Neural crest cell (in vitro differentiated cells): ENCODE results near the gene GRAP2. TPM values are rescaled to one million over a fixed set of nuclear protein-coding genes. Genes with fewer than 3 reads are reported as not detected.

Experiments
- DNase-seq: peaks from one replicate; pipeline ENCODE4 v3.0.0; 2021; ENCODE audit warnings: low read depth, mixed read lengths, low spot score
- H3K27ac Mint-ChIP-seq: one replicate; pipeline ENCODE4 v1.8.0; 2021; ENCODE audit warnings: mild to moderate bottlenecking, mixed read lengths; ENCODE audit not compliant: unreplicated experiment
- H3K27me3 Mint-ChIP-seq: 2 replicates; pipeline ENCODE4 v1.8.0; 2021; ENCODE audit warnings: low read depth, mild to moderate bottlenecking, mixed read lengths
- H3K36me3 Mint-ChIP-seq: 2 replicates; pipeline ENCODE4 v1.8.0; 2021; ENCODE audit warnings: low read depth, mild to moderate bottlenecking, mixed read lengths
- H3K4me1 Mint-ChIP-seq: 2 replicates; pipeline ENCODE4 v1.8.0; 2021; ENCODE audit warnings: mixed read lengths
- H3K4me3 Mint-ChIP-seq: one replicate; pipeline ENCODE4 v1.8.0; 2021; ENCODE audit warnings: mild to moderate bottlenecking, mixed read lengths
- H3K9me3 Mint-ChIP-seq: 2 replicates; pipeline ENCODE4 v1.8.0; 2021; ENCODE audit warnings: mixed read lengths
- total RNA-seq: library from RNA; stranded (reverse); gene quantifications from 2 replicates; pipeline ENCODE4 v1.2.1, GENCODE V29; 2021
- TF ChIP-seq, protein P1 (sequence below): fragments of 200-600 bp; sonication (generic); conservative IDR thresholded peaks from 2 replicates; pipeline ENCODE4 v1.5.0; 2021; ENCODE audit warnings: antibody characterized with exemption, mild to moderate bottlenecking

The GRAP2 gene
- total RNA-seq, 1 donor from 2014 or later, result 0.12 TPM

DNA sequence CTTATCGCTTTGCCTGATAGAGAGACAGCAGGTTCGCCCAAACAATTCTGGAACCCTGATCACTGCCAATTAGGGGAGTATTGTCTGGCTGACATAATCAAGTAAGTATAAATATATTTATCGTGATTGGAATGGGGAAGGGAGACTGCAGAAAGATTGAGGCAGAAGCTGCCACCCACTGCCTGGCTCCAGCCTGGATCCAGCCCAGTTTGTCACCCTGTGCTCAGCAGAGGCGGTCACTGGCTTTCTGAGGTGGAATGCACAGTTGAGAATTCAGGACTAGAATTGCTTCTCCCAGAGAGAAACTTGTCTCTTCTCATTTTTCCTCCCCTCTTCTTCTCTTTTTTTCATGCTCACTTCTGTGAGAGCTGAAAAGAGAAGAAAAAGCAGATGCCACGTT is 25.9 kb downstream of the GRAP2 start:
- TF ChIP-seq, protein P1, sequence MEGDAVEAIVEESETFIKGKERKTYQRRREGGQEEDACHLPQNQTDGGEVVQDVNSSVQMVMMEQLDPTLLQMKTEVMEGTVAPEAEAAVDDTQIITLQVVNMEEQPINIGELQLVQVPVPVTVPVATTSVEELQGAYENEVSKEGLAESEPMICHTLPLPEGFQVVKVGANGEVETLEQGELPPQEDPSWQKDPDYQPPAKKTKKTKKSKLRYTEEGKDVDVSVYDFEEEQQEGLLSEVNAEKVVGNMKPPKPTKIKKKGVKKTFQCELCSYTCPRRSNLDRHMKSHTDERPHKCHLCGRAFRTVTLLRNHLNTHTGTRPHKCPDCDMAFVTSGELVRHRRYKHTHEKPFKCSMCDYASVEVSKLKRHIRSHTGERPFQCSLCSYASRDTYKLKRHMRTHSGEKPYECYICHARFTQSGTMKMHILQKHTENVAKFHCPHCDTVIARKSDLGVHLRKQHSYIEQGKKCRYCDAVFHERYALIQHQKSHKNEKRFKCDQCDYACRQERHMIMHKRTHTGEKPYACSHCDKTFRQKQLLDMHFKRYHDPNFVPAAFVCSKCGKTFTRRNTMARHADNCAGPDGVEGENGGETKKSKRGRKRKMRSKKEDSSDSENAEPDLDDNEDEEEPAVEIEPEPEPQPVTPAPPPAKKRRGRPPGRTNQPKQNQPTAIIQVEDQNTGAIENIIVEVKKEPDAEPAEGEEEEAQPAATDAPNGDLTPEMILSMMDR, result no peak
- no peak for DNase-seq
- no peak overlapping the region for H3K27ac Mint-ChIP-seq
- peaks cover 3% of the 10 kb centered on the region for H3K27me3 Mint-ChIP-seq
- peaks cover 6% of the 10 kb centered on the region for H3K4me1 Mint-ChIP-seq
- no peaks in the 10 kb centered on the region for H3K36me3 Mint-ChIP-seq
- no peak overlapping the region for H3K4me3 Mint-ChIP-seq
- H3K9me3 Mint-ChIP-seq, result no peaks in the 10 kb centered on the region

- no peaks in the 10 kb centered on the region for H3K36me3 Mint-ChIP-seq
- H3K4me1 Mint-ChIP-seq, result peaks cover 6% of the 10 kb centered on the region
- H3K27me3 Mint-ChIP-seq, result peaks cover under 1% of the 10 kb centered on the region
- no peak overlapping the region for H3K27ac Mint-ChIP-seq
- no peak for DNase-seq
- no peak overlapping the region for H3K4me3 Mint-ChIP-seq
- TF ChIP-seq, protein P1, result peak; percentile 48
- no peaks in the 10 kb centered on the region for H3K9me3 Mint-ChIP-seq
These were observed 26.7 kb downstream of the GRAP2 start for GRCh38 chr22:39927544-39927943.

GRCh38 chr22:39928536-39929520 is 27.9 kb downstream of the GRAP2 start:
- H3K27me3 Mint-ChIP-seq, result no peaks in the 10 kb centered on the region

GRCh38 chr22:39931251-39931650 is 30.4 kb downstream of the GRAP2 start:
- peaks cover under 1% of the 10 kb centered on the region for H3K27me3 Mint-ChIP-seq

More at GRCh38 chr22:39928536-39929520, 27.9 kb downstream of the GRAP2 start:
- no peak overlapping the region for H3K4me3 Mint-ChIP-seq
- H3K27ac Mint-ChIP-seq, result no peak overlapping the region
- DNase-seq, result no peak
- H3K9me3 Mint-ChIP-seq, result no peaks in the 10 kb centered on the region
- H3K4me1 Mint-ChIP-seq, result peaks cover 16% of the 10 kb centered on the region
- TF ChIP-seq, protein P1, result no peak
- H3K36me3 Mint-ChIP-seq, result no peaks in the 10 kb centered on the region

DNA sequence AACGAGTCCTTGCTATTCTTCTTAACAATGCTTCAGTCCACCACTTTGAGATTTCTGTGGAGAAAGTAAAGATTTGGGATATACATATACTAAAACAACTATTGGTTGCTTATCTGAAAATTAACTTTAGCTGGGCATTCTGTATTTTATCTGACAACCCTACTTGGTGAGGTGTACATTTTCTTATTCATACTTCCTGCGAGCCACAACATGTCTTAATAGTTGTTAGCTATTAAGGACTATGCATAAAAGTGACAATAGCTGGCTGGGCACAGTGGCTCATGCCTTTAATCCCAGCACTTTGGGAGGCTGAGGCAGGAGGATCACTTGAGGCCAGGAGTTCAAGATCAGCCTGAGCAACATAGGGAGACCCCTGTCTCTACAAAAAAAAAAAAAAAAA is 31.3 kb downstream of the GRAP2 start:
- TF ChIP-seq, protein P1, result no peak
- Mint-ChIP-seq H3K27me3 (peaks cover 4% of the 10 kb centered on the region), H3K27ac (no peak overlapping the region), H3K36me3 (no peaks in the 10 kb centered on the region), H3K9me3 (no peaks in the 10 kb centered on the region), H3K4me1 (peaks cover 36% of the 10 kb centered on the region), H3K4me3 (no peak overlapping the region)
- no peak for DNase-seq

More at GRCh38 chr22:39931251-39931650, 30.4 kb downstream of the GRAP2 start:
- H3K27ac Mint-ChIP-seq, result no peak overlapping the region
- no peaks in the 10 kb centered on the region for H3K9me3 Mint-ChIP-seq
- no peaks in the 10 kb centered on the region for H3K36me3 Mint-ChIP-seq
- H3K4me3 Mint-ChIP-seq, result no peak overlapping the region
- TF ChIP-seq, protein P1, result no peak
- peaks cover 36% of the 10 kb centered on the region for H3K4me1 Mint-ChIP-seq
- DNase-seq, result no peak
